SK-N-SH (cell line): ENCODE results near the gene CDKAL1.

ENCODE experiments used
- EP300 ChIP-seq, 2 experiments: IDR thresholded peaks; 2 replicates each; pipeline versions ENCODE4 v1.4.0 to v1.6.1; 2012; ENCODE audit warnings: borderline replicate concordance in 1 of 2, low read depth in 1 of 2, low read length in 1 of 2
- EZH2phosphoT487 ChIP-seq: fragments of 200-600 bp; sonication (generic); IDR thresholded peaks from 2 replicates; pipeline ENCODE4 v1.6.1; 2017; ENCODE audit warnings: low read depth, mixed run types, mild to moderate bottlenecking, antibody characterized with exemption, moderate library complexity, borderline replicate concordance
- JUND ChIP-seq: IDR thresholded peaks from 2 replicates; pipeline ENCODE4 v1.4.0; 2012
- POLR2AphosphoS5 ChIP-seq: IDR thresholded peaks from 2 replicates; pipeline ENCODE4 v1.6.1; 2012; ENCODE audit warnings: low read depth, low read length
- TAF1 ChIP-seq: IDR thresholded peaks from 2 replicates; pipeline ENCODE4 v1.6.1; 2012; ENCODE audit warnings: low read depth, mild to moderate bottlenecking, low read length, moderate library complexity, borderline replicate concordance
- YY1 ChIP-seq: IDR thresholded peaks from 2 replicates; pipeline ENCODE4 v1.4.0; 2012; ENCODE audit warnings: low read depth, mild to moderate bottlenecking
- TF ChIP-seq, protein P1 (sequence below): fragments of 200-600 bp; sonication (generic); IDR thresholded peaks from 2 replicates; pipeline ENCODE4 v1.6.1; 2017; ENCODE audit warnings: antibody characterized with exemption, mild to moderate bottlenecking, moderate library complexity

DNA sequence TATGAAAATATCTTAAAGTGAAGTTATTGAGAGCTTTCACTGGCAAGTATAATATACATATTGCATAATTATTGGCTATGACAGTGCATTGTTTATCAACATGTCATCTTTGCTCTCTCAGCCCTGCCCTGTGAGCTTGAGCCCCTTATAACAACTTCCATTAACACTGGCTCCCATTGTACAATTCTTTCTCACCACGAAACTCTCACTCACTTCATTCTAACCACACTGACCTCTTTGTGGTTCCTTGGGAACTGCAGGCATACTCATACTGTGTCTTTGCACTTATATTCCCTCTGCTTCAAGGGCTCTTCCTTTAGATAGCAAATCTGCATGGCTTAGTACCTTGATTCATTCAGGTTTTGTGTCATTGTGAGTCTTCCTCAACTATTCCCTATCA is 411.8 kb downstream of the CDKAL1 start:
- TF ChIP-seq YY1: no peak
- TF ChIP-seq, protein P1, sequence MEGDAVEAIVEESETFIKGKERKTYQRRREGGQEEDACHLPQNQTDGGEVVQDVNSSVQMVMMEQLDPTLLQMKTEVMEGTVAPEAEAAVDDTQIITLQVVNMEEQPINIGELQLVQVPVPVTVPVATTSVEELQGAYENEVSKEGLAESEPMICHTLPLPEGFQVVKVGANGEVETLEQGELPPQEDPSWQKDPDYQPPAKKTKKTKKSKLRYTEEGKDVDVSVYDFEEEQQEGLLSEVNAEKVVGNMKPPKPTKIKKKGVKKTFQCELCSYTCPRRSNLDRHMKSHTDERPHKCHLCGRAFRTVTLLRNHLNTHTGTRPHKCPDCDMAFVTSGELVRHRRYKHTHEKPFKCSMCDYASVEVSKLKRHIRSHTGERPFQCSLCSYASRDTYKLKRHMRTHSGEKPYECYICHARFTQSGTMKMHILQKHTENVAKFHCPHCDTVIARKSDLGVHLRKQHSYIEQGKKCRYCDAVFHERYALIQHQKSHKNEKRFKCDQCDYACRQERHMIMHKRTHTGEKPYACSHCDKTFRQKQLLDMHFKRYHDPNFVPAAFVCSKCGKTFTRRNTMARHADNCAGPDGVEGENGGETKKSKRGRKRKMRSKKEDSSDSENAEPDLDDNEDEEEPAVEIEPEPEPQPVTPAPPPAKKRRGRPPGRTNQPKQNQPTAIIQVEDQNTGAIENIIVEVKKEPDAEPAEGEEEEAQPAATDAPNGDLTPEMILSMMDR: no peak
- no peak for TF ChIP-seq EZH2phosphoT487
- no peak for TF ChIP-seq TAF1
- TF ChIP-seq EP300 (IDR thresholded peaks at IDR 0.05; ENCODE audit: borderline replicate concordance in 1 of 2, low read depth in 1 of 2, low read length in 1 of 2): no peak
- no peak for TF ChIP-seq JUND
- no peak for TF ChIP-seq POLR2AphosphoS5
